Mucosa of rectum (tissue), 2 donors: ENCODE results near the gene EXOC3L4.
"Not testable (repeated sequence)": the region's sequence is repeated elsewhere in the genome, so short reads cannot be mapped to it uniquely, and the experiment has no call there.

Source experiments
- H3K27ac ChIP-seq, 2 donors: one replicate each; pipeline ENCODE4 v1.7.0; 2013; ENCODE audit warnings: inconsistent platforms in 2 of 2, low read depth in 2 of 2, low read length in 2 of 2
- H3K27me3 ChIP-seq, 2 donors: one replicate each; pipeline ENCODE4 v1.7.0; 2013; ENCODE audit warnings: low read length in 2 of 2; ENCODE audit not compliant: control insufficient read depth in 2 of 2, insufficient read depth in 2 of 2
- H3K36me3 ChIP-seq, 2 donors: one replicate each; pipeline ENCODE4 v1.7.0; 2013; ENCODE audit warnings: low read length in 2 of 2; ENCODE audit not compliant: control insufficient read depth in 2 of 2, insufficient read depth in 2 of 2
- H3K4me1 ChIP-seq, 2 donors: one replicate each; pipeline ENCODE4 v1.7.0; 2013; ENCODE audit warnings: low read length in 2 of 2, mild to moderate bottlenecking in 1 of 2; ENCODE audit not compliant: control insufficient read depth in 2 of 2, insufficient read depth in 2 of 2
- H3K4me3 ChIP-seq, 2 donors: one replicate each; pipeline ENCODE4 v1.7.0; 2013; ENCODE audit warnings: low read length in 2 of 2
- H3K9ac ChIP-seq, 2 donors: one replicate each; pipeline ENCODE4 v1.7.0; 2013; ENCODE audit warnings: low read length in 2 of 2, low read depth in 1 of 2, mild to moderate bottlenecking in 1 of 2
- H3K9me3 ChIP-seq, 2 donors: one replicate each; pipeline ENCODE4 v1.7.0; 2013; ENCODE audit warnings: low read length in 2 of 2; ENCODE audit not compliant: control insufficient read depth in 2 of 2
- donor health status: healthy.
- donor health status: Normal muscosa, but diverticular disease.

Gene EXOC3L4

DNA sequence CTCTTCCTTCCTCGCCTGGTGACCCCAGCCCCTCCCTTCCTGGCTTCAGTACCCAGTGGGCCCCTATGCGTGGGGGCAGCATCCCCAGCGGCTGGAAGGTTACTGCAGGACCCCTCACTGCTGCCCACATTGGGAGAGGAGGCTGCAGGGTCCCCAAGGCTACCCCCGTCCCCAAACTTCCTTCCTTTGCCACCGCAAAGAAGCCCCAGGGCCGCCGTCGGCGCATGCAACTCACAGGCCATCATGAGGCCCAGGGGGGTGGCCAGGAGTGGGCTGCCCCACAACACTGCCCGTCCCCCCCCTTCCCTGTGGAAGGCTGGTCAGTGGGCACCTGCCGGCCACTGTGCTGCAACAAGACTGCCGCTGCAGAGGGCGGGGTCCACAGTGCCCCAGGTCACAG is 19.2 kb downstream of the EXOC3L4 start:
- peaks cover 17 to 24% of the 10 kb centered on the region in 2 donors for H3K4me1 ChIP-seq
- H3K4me3 ChIP-seq, result no peak overlapping the region
- no peaks in the 10 kb centered on the region for H3K27me3 ChIP-seq
- no peaks in the 10 kb centered on the region for H3K36me3 ChIP-seq
- H3K9me3 ChIP-seq, result no peaks in the 10 kb centered on the region
- no peak overlapping the region for H3K9ac ChIP-seq
- no peak overlapping the region for H3K27ac ChIP-seq

DNA sequence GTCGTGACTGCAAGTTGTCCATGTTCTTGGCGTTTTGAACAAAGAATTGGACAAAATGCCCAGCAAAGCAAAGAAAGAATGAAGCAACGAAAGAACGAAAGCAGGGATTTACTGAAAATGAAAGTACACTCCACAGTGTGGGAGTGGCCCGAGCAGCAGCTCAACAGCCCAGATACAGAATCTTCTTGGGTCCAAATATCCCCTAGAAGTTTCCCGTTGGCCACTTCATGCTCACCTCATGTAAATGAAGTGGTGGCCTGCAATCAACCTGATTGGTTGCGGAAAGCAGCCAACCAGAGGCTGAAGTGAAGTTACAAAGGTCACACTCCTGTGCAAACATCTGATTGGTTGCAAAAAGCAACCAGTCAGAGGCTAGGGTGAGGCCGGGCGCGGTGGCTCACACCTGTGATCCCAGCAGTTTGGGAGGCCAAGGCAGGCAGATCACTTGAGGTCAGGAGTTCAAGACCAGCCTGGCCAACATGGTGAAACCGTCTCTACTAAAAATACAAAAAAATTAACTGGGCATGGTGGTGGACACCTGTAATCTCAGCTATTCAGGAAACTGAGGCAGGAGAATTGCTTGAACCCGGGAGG is 20.7 kb downstream of the EXOC3L4 start:
- H3K36me3 ChIP-seq, H3K27me3 ChIP-seq, H3K9me3 ChIP-seq: not testable (repeated sequence)
- Histone ChIP-seq H3K9ac (peak overlapping the region in 1 of 2 donors; percentile 3), H3K4me3 (peak overlapping the region in 1 of 2 donors; percentile 71), H3K27ac (peak overlapping the region; percentile 57 to 63), H3K4me1 (peaks cover 19 to 20% of the 10 kb centered on the region in 2 donors)

DNA sequence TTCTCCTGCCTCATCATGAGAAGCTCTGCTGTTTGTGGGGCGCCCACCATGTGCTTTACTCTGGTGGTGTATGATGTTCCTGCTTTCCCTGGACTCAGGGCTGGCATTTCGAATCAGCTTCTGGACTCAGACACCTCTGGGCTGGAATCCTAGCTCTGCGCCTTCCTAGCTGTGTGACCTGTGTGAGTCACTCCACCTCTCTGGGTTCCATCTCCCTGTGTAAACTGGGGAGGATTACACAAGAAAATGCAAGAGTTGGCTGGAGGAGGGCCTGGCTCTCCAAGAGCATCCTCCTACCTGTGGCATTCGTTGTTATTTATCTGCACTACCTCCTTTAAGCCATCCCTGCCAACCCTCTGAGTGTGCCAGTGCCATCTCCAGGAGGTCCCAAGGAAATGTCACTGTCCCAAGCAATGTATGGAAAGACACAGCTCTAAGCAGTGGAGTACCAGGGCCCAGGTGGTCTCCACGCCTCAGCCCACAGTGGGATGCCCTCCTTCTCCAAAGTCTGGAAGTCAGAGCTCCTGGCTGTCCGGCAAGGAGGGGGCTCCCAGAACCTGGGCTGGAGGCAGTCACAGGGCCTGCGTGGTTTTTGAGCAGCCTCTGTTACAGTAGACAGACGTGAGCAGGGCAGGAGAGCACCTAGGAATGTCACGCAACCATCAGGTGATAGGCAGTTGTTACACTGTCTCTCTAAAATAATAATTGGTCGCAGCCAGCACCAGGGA is 21.5 kb downstream of the EXOC3L4 start:
- H3K9ac ChIP-seq, result no peak overlapping the region
- no peak overlapping the region for H3K4me3 ChIP-seq
- H3K4me1 ChIP-seq, result peaks cover 18 to 22% of the 10 kb centered on the region in 2 donors
- H3K27ac ChIP-seq, result no peak overlapping the region
- no peaks in the 10 kb centered on the region for H3K27me3 ChIP-seq
- H3K36me3 ChIP-seq, result no peaks in the 10 kb centered on the region
- H3K9me3 ChIP-seq, result no peaks in the 10 kb centered on the region

DNA sequence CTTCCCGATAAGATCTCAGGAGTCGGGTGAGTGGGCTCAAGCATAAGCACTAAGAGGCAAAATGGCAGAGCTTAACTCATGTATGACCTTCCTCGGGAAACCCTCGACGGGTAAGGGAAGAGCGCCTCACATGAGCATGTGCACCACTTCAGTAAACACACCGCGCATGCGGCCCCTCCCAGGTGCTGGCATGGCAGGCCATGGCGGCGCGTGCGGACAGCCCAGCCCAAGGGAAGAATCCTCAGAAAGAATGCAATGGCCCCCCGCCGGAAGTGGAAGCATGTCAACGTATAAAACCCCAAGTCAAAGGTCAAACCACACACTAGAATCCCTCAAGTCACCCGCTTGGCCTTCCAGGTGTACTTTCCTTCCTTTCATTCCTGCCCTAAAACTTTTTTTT is 22.1 kb downstream of the EXOC3L4 start:
- Histone ChIP-seq H3K27me3 (no peaks in the 10 kb centered on the region), H3K9ac (no peak overlapping the region), H3K4me3 (no peak overlapping the region), H3K4me1 (peaks cover 20% of the 10 kb centered on the region in 2 donors), H3K36me3 (no peaks in the 10 kb centered on the region), H3K27ac (no peak overlapping the region), H3K9me3 (no peaks in the 10 kb centered on the region)

DNA sequence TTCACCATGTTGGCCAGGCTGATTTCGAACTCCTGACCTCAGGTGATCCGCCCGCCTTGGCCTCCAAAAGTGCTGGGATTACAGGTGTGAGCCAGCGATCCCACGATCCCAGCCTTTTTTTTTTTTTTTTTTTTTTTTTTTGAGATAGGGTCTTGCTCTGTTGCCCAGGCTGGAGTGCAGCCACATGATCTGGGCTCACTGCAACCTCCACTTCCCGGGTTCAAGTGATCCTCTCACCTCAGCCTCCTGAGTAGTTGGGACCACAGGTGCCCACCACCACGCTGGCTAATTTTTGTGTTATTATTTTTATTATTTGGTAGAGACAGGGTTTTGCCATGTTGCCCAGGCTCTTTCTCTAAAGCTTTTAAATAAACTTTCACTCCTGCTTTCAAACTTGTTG is 23.0 kb downstream of the EXOC3L4 start:
- not testable (repeated sequence) for H3K36me3 ChIP-seq, H3K4me3 ChIP-seq, H3K27ac ChIP-seq, H3K27me3 ChIP-seq, H3K9ac ChIP-seq, H3K9me3 ChIP-seq
- H3K4me1 ChIP-seq, result peaks cover 25% of the 10 kb centered on the region in 2 donors

DNA sequence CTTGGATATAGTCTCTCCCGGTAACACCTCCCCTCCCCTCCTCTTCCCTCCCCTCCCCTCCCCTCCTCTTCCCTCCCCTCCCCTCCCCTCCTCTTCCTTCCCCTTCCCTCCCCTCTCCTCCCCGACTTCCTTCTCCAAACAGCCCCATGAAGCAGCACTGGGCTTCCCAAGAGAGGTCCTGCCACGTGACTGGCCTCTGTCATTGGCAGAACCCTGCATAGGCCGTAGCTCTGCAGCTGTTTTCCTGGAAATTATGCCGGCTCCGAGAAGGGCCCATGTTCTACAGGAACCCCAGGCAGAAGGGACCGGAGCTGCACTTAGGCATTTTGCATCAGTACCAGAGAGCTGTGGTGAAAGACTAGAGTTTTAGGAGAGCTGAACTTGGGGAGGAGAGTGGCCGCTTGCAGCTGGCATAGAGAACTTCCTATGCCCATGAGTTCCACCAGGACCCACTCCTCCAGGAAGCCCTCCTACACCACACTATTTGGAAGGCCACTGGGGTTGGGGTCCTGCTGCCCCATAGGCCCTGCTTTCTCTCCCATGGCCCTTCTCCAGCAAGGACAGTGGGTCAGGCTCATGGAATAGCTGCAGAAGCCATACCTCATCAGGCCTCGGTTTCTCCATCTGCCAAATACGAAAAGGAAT is 23.6 kb downstream of the EXOC3L4 start:
- no peak overlapping the region for H3K4me3 ChIP-seq
- H3K27me3 ChIP-seq, result peaks cover 3 to 5% of the 10 kb centered on the region in 2 donors
- peaks cover 24 to 25% of the 10 kb centered on the region in 2 donors for H3K4me1 ChIP-seq
- no peaks in the 10 kb centered on the region for H3K9me3 ChIP-seq
- H3K36me3 ChIP-seq, result no peaks in the 10 kb centered on the region
- H3K9ac ChIP-seq, result peak overlapping the region in 1 of 2 donors; percentile 18
- H3K27ac ChIP-seq, result peak overlapping the region; percentile 39 to 75

DNA sequence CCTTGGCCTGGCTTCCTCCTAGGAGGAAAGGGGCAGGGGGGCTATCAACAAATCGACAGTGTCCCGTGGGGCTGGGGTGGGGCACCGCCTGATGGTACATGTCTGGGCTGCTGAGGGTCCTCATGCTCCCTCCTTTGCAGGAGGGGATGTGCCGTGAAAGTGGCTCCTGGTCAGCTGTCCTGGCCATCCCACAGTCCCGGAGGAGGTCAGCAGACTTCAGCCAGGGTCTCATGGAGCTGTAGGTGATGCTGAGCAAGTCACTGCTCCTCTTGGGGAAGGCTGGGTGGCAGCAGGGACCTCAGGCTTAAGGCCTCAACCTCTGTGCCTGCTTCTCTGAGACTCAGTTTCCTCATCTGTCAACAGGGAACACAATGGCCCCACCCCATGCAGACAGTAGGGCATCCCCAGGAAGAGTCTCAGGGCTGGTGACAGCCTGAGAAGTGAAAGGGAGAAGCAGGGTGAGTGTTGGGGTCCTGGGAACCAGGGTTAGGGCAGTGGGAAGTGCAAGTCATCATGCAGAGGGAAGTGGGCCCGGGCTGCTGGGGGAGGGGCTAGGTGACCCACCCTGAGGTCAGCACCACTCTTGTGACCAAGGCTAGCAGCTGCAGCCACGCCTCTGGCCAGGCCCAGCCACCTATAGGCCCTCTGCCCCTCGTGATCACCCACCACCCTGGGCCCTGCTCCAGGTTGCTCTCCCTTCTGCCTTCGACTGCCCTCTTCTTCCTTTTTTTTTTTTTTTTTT is 24.3 kb downstream of the EXOC3L4 start:
- Histone ChIP-seq H3K4me3 (no peak overlapping the region), H3K4me1 (peaks cover 25% of the 10 kb centered on the region in 2 donors), H3K27me3 (peaks cover 5 to 6% of the 10 kb centered on the region in 2 donors), H3K36me3 (no peaks in the 10 kb centered on the region), H3K9me3 (no peaks in the 10 kb centered on the region), H3K9ac (no peak overlapping the region), H3K27ac (peak overlapping the region; percentile 39 to 75)

DNA sequence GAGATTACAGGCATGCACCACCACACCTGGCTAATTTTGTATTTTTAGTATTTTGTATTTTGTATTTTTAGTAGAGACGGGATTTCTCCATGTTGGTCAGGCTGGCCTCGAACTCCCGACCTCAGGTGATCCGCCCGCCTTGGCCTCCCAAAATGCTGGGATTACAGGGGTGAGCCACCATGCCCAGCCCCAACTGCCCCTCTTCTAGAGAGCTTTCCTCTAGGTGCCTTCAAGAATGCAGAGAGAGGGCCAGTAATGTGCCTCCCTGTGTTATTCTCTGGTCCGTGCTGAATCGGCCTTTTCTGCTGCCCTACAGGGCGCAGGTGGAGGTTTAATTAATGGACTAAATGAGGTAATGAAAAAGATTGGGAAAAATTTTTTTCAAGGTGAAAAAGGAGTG is 25.0 kb downstream of the EXOC3L4 start:
- H3K9ac ChIP-seq, H3K36me3 ChIP-seq, H3K9me3 ChIP-seq, H3K27ac ChIP-seq, H3K4me3 ChIP-seq: not testable (repeated sequence)
- Histone ChIP-seq H3K27me3 (peaks cover 12 to 13% of the 10 kb centered on the region in 2 donors), H3K4me1 (peaks cover 32% of the 10 kb centered on the region in 2 donors)

DNA sequence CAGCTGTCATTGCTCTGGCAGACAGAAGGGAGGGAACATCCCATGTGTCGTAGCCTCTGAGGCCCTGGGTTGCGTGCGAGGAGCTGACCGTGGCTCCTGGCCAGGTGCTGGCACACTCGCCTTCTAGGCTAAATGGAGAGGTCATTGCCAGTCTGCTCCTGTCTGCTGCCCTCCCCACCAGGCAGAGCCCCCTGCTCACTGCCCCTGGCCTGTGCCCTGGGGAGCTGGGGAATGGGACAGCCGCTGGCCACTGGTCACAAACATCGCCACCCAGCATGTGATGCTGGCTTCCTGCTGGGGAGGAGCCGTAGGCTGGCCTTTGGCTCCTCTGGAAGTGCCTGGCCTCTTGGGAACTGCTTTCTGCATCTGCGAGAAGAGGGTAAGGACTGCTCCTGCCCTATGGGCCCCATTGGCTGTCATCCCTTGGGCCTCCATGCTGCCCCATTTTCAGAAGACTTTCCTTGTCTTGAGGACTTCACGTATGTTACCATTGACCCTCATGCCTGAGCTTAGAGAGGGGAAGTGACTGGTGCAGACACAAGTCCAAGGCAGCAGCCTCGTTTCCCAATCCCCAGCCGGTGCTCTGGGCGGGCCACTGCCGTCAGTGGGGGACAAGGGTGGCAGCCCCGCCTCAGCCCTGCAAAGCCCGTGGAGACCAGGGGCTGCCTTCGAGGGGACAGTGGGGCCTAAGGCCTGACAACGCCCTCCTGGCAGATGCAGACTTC is 26.8 kb downstream of the EXOC3L4 start:
- Histone ChIP-seq H3K4me3 (peak overlapping the region in 1 of 2 donors; percentile 13), H3K9me3 (no peaks in the 10 kb centered on the region), H3K27ac (peak overlapping the region; percentile 67 to 88), H3K36me3 (no peaks in the 10 kb centered on the region), H3K4me1 (peaks cover 34 to 36% of the 10 kb centered on the region in 2 donors), H3K9ac (peak overlapping the region in 1 of 2 donors; percentile 5), H3K27me3 (peaks cover 12 to 19% of the 10 kb centered on the region in 2 donors)
